ENCODE measurements around the gene ISG20.

- no peak for TF ChIP-seq EZH2phosphoT487 (IDR thresholded peaks at IDR 0.05; ENCODE audit: low read depth)
- TF ChIP-seq CTCF (IDR thresholded peaks at IDR 0.05; ENCODE audit: low read depth, low read length): no peak
Observed at GRCh38 chr15:88690331-88690730, 51.5 kb downstream of the ISG20 start.
